H1 (cell line): ENCODE results near the gene PARP16. TPM values are rescaled to one million over a fixed set of nuclear protein-coding genes. Genes with fewer than 3 reads are reported as not detected.

ENCODE experiments used
- CTCF ChIA-PET: fragments of 300-600 bp; sonication (Branson Sonifier 250); formaldehyde crosslinking; loops from one replicate; lab custom pipeline; 2021; ENCODE audit not compliant: partially characterized antibody; lab: Charles Lee
- POLR2A ChIA-PET: fragments of 300-600 bp; sonication (Branson Sonifier 250); formaldehyde crosslinking; loops from one replicate; lab custom pipeline; 2021; ENCODE audit warnings: inconsistent platforms; ENCODE audit not compliant: partially characterized antibody; lab: Charles Lee
- DNase-seq, 2 experiments: peaks; one replicate each; pipeline versions ENCODE4 v3.0.0 to v3.0.0-alpha.2; 2010 to 2022; ENCODE audit warnings: low spot score in 2 of 2, low read depth in 1 of 2, mixed read lengths in 1 of 2
- FAIRE-seq: peaks from 2 replicates; lab custom pipeline; 2011; peaks lifted over from hg19 to GRCh38; lab: Jason Lieb, UNC
- H2AFZ ChIP-seq: 2 replicates; pipeline ENCODE4 v1.8.1; 2012; ENCODE audit warnings: low read length, inconsistent platforms
- H2AK5ac ChIP-seq: 2 replicates; pipeline ENCODE4 v1.6.1; 2013; ENCODE audit warnings: low read depth, low read length
- H2BK120ac ChIP-seq: replicated peaks from 2 replicates; pipeline ENCODE3; 2013; ENCODE audit warnings: low read depth, low read length, inconsistent platforms
- H2BK12ac ChIP-seq: 2 replicates; pipeline ENCODE4 v1.6.1; 2013; ENCODE audit warnings: low read depth, low read length
- H2BK15ac ChIP-seq: 2 replicates; pipeline ENCODE4 v1.6.1; 2013; ENCODE audit warnings: low read length
- H2BK20ac ChIP-seq: 2 replicates; pipeline ENCODE4 v1.6.1; 2013; ENCODE audit warnings: low read length
- H2BK5ac ChIP-seq: 2 replicates; pipeline ENCODE4 v1.6.1; 2013; ENCODE audit warnings: low read depth, low read length
- H3K14ac ChIP-seq: 2 replicates; pipeline ENCODE4 v1.6.1; 2013; ENCODE audit warnings: inconsistent platforms; ENCODE audit not compliant: insufficient read length
- H3K18ac ChIP-seq: 2 replicates; pipeline ENCODE4 v1.6.1; 2013; ENCODE audit warnings: low read length; ENCODE audit errors: extremely low read depth
- H3K23ac ChIP-seq: 2 replicates; pipeline ENCODE4 v1.6.1; 2013; ENCODE audit warnings: inconsistent platforms; ENCODE audit not compliant: insufficient read length
- H3K23me2 ChIP-seq: 2 replicates; pipeline ENCODE4 v1.6.1; 2013; ENCODE audit warnings: low read depth, low read length
- H3K27ac ChIP-seq: 2 replicates; pipeline ENCODE4 v1.6.1; 2011; ENCODE audit warnings: low read depth, low read length, inconsistent platforms
- H3K27me3 ChIP-seq, 4 experiments: replicated peaks in 1 of 4; 1 replicate in 1 of 4; 2 replicates in 3 of 4; pipeline versions ENCODE4 v1.6.1 to v1.8.1; 2011 to 2013; ENCODE audit warnings: low read length in 3 of 4, mild to moderate bottlenecking in 3 of 4, inconsistent platforms in 2 of 4, mixed read lengths in 2 of 4, moderate library complexity in 1 of 4; ENCODE audit not compliant: control insufficient read depth in 3 of 4, insufficient read depth in 3 of 4; ENCODE audit errors: extremely low read depth in 1 of 4
- H3K36me3 ChIP-seq, 4 experiments: 2 replicates each; pipeline versions ENCODE4 v1.6.1 to v1.8.1; 2011 to 2013; ENCODE audit warnings: mild to moderate bottlenecking in 4 of 4, low read length in 3 of 4, moderate library complexity in 2 of 4, control low read depth in 1 of 4, inconsistent platforms in 1 of 4; ENCODE audit not compliant: insufficient read depth in 4 of 4, control insufficient read depth in 2 of 4
- H3K4ac ChIP-seq: replicated peaks from 2 replicates; pipeline ENCODE3; 2013; ENCODE audit warnings: low read length, low read depth, mixed read lengths, inconsistent platforms; ENCODE audit not compliant: insufficient read length
- H3K4me1 ChIP-seq, 4 experiments: replicated peaks in 1 of 4; 1 replicate in 1 of 4; 2 replicates in 3 of 4; pipeline versions ENCODE4 v1.6.1 to v1.8.1; 2011 to 2013; ENCODE audit warnings: low read length in 3 of 4, inconsistent platforms in 2 of 4, mixed read lengths in 1 of 4; ENCODE audit not compliant: insufficient read depth in 4 of 4, control insufficient read depth in 3 of 4
- H3K4me2 ChIP-seq, 2 experiments: 2 replicates each; pipeline versions ENCODE4 v1.6.1 to v1.8.1; 2011 to 2013; ENCODE audit warnings: low read depth in 2 of 2, low read length in 2 of 2, control low read depth in 1 of 2, inconsistent platforms in 1 of 2, mild to moderate bottlenecking in 1 of 2; ENCODE audit not compliant: insufficient read depth in 1 of 2
- H3K4me3 ChIP-seq, 4 experiments: fragments of 200-600, 300-600 bp in 1 of 4; sonication (generic), shearing (Covaris generic), sonication (Bioruptor Twin) in 1 of 4; 2 replicates each; pipeline versions ENCODE4 v1.5.1 to v1.8.1; 2011 to 2016; ENCODE audit warnings: low read length in 4 of 4, low read depth in 3 of 4, control low read depth in 2 of 4, inconsistent platforms in 2 of 4, mild to moderate bottlenecking in 2 of 4, mixed read lengths in 1 of 4, moderate library complexity in 1 of 4; ENCODE audit not compliant: insufficient read depth in 2 of 4; ENCODE audit errors: extremely low read depth in 1 of 4
- H3K56ac ChIP-seq: replicated peaks from 2 replicates; pipeline ENCODE3; 2013; ENCODE audit warnings: low read depth, mild to moderate bottlenecking, mixed read lengths, low read length, inconsistent platforms; ENCODE audit not compliant: insufficient read length
- H3K79me1 ChIP-seq: 2 replicates; pipeline ENCODE4 v1.6.1; 2013; ENCODE audit warnings: low read depth, low read length, control low read depth
- H3K79me2 ChIP-seq, 2 experiments: 2 replicates each; pipeline versions ENCODE4 v1.6.1 to v1.8.1; 2012 to 2013; ENCODE audit warnings: low read length in 2 of 2, mild to moderate bottlenecking in 2 of 2, inconsistent platforms in 1 of 2; ENCODE audit not compliant: insufficient read depth in 2 of 2, control insufficient read depth in 1 of 2
- H3K9ac ChIP-seq, 4 experiments: replicated peaks in 1 of 4; 1 replicate in 1 of 4; 2 replicates in 3 of 4; pipeline versions ENCODE4 v1.6.1 to v1.8.1; 2011 to 2013; ENCODE audit warnings: low read depth in 3 of 4, low read length in 3 of 4, control low read depth in 2 of 4, mild to moderate bottlenecking in 2 of 4, moderate library complexity in 2 of 4, inconsistent platforms in 1 of 4; ENCODE audit errors: extremely low read depth in 1 of 4
- H3K9me3 ChIP-seq, 2 experiments: 2 replicates each; pipeline versions ENCODE4 v1.6.1 to v1.8.1; 2012 to 2013; ENCODE audit warnings: mild to moderate bottlenecking in 2 of 2, moderate library complexity in 2 of 2, control low read depth in 1 of 2, inconsistent platforms in 1 of 2, low read depth in 1 of 2, low read length in 1 of 2, mixed read lengths in 1 of 2; ENCODE audit not compliant: insufficient read depth in 2 of 2
- H4K20me1 ChIP-seq, 2 experiments: replicated peaks in 1 of 2; 2 replicates each; pipeline versions ENCODE3 to v1.8.1; 2011 to 2013; ENCODE audit warnings: inconsistent platforms in 2 of 2, low read length in 2 of 2, mild to moderate bottlenecking in 1 of 2; ENCODE audit not compliant: insufficient read depth in 2 of 2, control insufficient read depth in 1 of 2
- H4K5ac ChIP-seq: 2 replicates; pipeline ENCODE4 v1.6.1; 2013; ENCODE audit warnings: low read length, low read depth, mixed read lengths, inconsistent platforms; ENCODE audit not compliant: insufficient read length
- H4K8ac ChIP-seq: 2 replicates; pipeline ENCODE4 v1.8.0; 2013; ENCODE audit warnings: mild to moderate bottlenecking, moderate library complexity, low read length, inconsistent platforms; ENCODE audit not compliant: insufficient read depth; ENCODE audit errors: extremely low read depth
- H4K91ac ChIP-seq: replicated peaks from 2 replicates; pipeline ENCODE3; 2013; ENCODE audit warnings: low read length, mixed read lengths, inconsistent platforms; ENCODE audit not compliant: insufficient read length
- ATF3 ChIP-seq: IDR thresholded peaks from 2 replicates; pipeline ENCODE4 v1.6.1; 2011; ENCODE audit warnings: low read depth, mild to moderate bottlenecking, low read length; ENCODE audit not compliant: insufficient read depth
- FOSL1 ChIP-seq: IDR thresholded peaks from 2 replicates; pipeline ENCODE4 v1.6.1; 2011; ENCODE audit warnings: mild to moderate bottlenecking, low read depth, low read length, moderate library complexity; ENCODE audit not compliant: insufficient read depth
- JUN ChIP-seq: IDR thresholded peaks from 2 replicates; pipeline ENCODE4 v1.6.1; 2011; ENCODE audit warnings: low read depth, mild to moderate bottlenecking, improper control_type of control experiment, low read length
- JUND ChIP-seq: IDR thresholded peaks from 2 replicates; pipeline ENCODE4 v1.6.1; 2011; ENCODE audit warnings: mild to moderate bottlenecking, improper control_type of control experiment, low read length
- NANOG ChIP-seq: IDR thresholded peaks from 2 replicates; pipeline ENCODE4 v1.6.1; 2011; ENCODE audit warnings: low read length, low read depth, mild to moderate bottlenecking, inconsistent platforms; ENCODE audit not compliant: insufficient read depth, poor library complexity, severe bottlenecking
- POLR2AphosphoS5 ChIP-seq: IDR thresholded peaks from 2 replicates; pipeline ENCODE4 v1.6.1; 2011; ENCODE audit warnings: low read depth, low read length
- POU5F1 ChIP-seq: IDR thresholded peaks from 2 replicates; pipeline ENCODE4 v1.6.1; 2011; ENCODE audit warnings: low read depth, mild to moderate bottlenecking, low read length, moderate library complexity
- RNF2 ChIP-seq: fragments of 200-900, 300-1000 bp; sonication (generic); IDR thresholded peaks from 2 replicates; pipeline ENCODE4 v1.7.1; 2016; ENCODE audit warnings: borderline replicate concordance, low read depth, mild to moderate bottlenecking, antibody characterized with exemption, low read length; ENCODE audit not compliant: poor library complexity, severe bottlenecking; ENCODE audit errors: missing control alignments
- SRF ChIP-seq: IDR thresholded peaks from 2 replicates; pipeline ENCODE4 v1.6.1; 2011; ENCODE audit warnings: mild to moderate bottlenecking, low read depth, low read length, moderate library complexity
- TAF7 ChIP-seq: optimal IDR thresholded peaks from 2 replicates; pipeline ENCODE3; 2011; ENCODE audit warnings: low read depth, mild to moderate bottlenecking, inconsistent platforms, low read length, moderate library complexity, borderline replicate concordance
- USF2 ChIP-seq: IDR thresholded peaks from 2 replicates; pipeline ENCODE4 v1.6.1; 2011; ENCODE audit warnings: low read length, improper control_type of control experiment
- YY1 ChIP-seq: IDR thresholded peaks from 2 replicates; pipeline ENCODE4 v1.6.1; 2011; ENCODE audit warnings: low read depth, mild to moderate bottlenecking, low read length
- WGBS, 2 experiments: shearing (Covaris generic) in 1 of 2; methylation state at CpG; one replicate each; pipeline versions ENCODE4 v1.1.6 to v1.1.7; 2013 to 2015; ENCODE audit warnings: low lambda C conversion rate in 2 of 2, mixed read lengths in 2 of 2, inconsistent platforms in 1 of 2, low coverage in 1 of 2, missing lambda C conversion rate in 1 of 2; ENCODE audit not compliant: insufficient replicate concordance in 2 of 2, insufficient coverage in 1 of 2, insufficient read length in 1 of 2; ENCODE audit errors: extremely low coverage in 1 of 2, missing lambda C conversion rate in 1 of 2; 5-methylcytosine and 5-hydroxymethylcytosine counted together
- polyA plus RNA-seq, 7 experiments: library from polyadenylated mRNA; depleted of rRNA in 3 of 7; stranded (reverse) in 5 of 7; unstranded in 2 of 7; fragments of >200 nt in 5 of 7; fragments of 200-250 nt in 2 of 7; gene quantifications; 1 replicate in 5 of 7; 2 replicates in 1 of 7; 4 replicates in 1 of 7; pipeline versions ENCODE4 v1.2.1 to v1.2.3, GENCODE V29; 2011 to 2013; ENCODE audit warnings: missing spikeins in 2 of 7, mixed read lengths in 2 of 7
- total RNA-seq: library from RNA; stranded (reverse); fragmentation: NEBNext Ultra II Directional; extraction: Animal tissue kit (Norgen Biotek cat#: 25700); gene quantifications from 2 replicates; pipeline ENCODE4 v1.2.1, GENCODE V29; 2021

Gene PARP16
- total and polyA plus RNA-seq, 2 of the 8 experiments (the other 6 are each of a cell fraction or from before 2014, with no cell fraction given) = 3.7 to 5.0 TPM

- Histone ChIP-seq H2BK15ac (no peak overlapping the region), H3K14ac (no peak overlapping the region), H2AFZ (no peak overlapping the region), H4K8ac (no peak overlapping the region), H4K5ac (no peak overlapping the region), H3K18ac (no peak overlapping the region), H3K79me1 (no peaks in the 10 kb centered on the region), H2BK120ac (no peak overlapping the region), H3K23ac (no peak overlapping the region), H3K4me1 (peaks cover 0 to 3% (median 0%) of the 10 kb centered on the region in 4 experiments; a peak in 1 of 7 replicates), H2BK20ac (no peak overlapping the region), H3K9me3 (peaks cover 0 to 2% of the 10 kb centered on the region in 2 experiments; a peak in 1 of 4 replicates), H3K4ac (no peak overlapping the region), H3K27me3 (no peaks in the 10 kb centered on the region), H3K56ac (no peak overlapping the region), H3K4me2 (no peak overlapping the region), H3K23me2 (0 out of 2 replicates have a peak, but pooled peaks cover 4% of the 10 kb centered on the region), H3K79me2 (no peaks in the 10 kb centered on the region), H4K91ac (no peak overlapping the region), H2AK5ac (no peak overlapping the region), H3K9ac (no peak overlapping the region), H3K27ac (no peak overlapping the region), H3K4me3 (no peak overlapping the region), H4K20me1 (no peaks in the 10 kb centered on the region), H2BK12ac (no peak overlapping the region), H3K36me3 (no peaks in the 10 kb centered on the region), H2BK5ac (no peak overlapping the region)
- ChIA-PET POLR2A (interaction anchor here (0.6 to 8.3 kb wide), 13 partner anchors 10 to 191 kb away, joined by 3 to 138 read pairs (median 33); partner anchors contain the start of genes CLPX, IGDCC3, IGDCC4 and PARP16), CTCF (interaction anchor here (0.7 to 3.4 kb wide), 6 partner anchors 10 to 95 kb away, joined by 3 to 13 read pairs (median 4); no protein-coding TSS in a partner anchor)
- FAIRE-seq (no peak), DNase-seq (no peak)
- WGBS, 2 experiments = 100% methylated on average over 3 of the region's 3 CpGs; no CpG with 5 or more reads in 1 of the 2 experiments
- TF ChIP-seq RNF2 (no peak), FOSL1 (no peak), NANOG (no peak), YY1 (no peak), POU5F1 (no peak), TAF7 (no peak), JUN (no peak), SRF (no peak), JUND (no peak), POLR2AphosphoS5 (no peak), USF2 (no peak), ATF3 (no peak)
Measured at GRCh38 chr15:65305776-65306175, 19.1 kb upstream of the PARP16 start.
